Stimulated activated CD4-positive, alpha-beta T cell treated with anti-CD3 and anti-CD28 coated beads, Interleukin-1b, Interleukin-23, amount 100 ng/mL, for 4 hours (primary cell): Measurements from ENCODE around the gene SVEP1.

ENCODE experiments used
- DNase-seq, 2 donors: peaks; one replicate each; pipeline ENCODE4 v3.0.0-alpha.2; 2020; ENCODE audit warnings: low read depth in 2 of 2

Gene SVEP1

DNA sequence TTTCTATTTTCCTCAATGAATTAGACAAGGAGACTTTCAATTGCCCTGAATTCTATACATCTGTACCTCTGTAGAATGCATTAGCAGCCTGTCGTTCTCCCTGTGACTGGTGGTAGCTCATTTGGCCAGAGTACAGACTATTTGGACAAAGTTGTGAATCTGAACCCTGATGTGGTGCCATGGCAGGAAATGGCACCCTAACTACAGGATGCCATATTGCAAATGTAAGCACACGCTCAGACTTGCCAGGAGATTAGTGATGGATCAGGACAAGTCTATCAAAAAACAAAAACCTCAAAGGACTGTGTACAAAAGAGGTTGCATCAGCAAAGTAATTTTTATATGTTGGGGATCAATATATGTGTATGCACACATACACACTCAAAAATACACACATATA, 58.3 kb downstream of the SVEP1 start:
- no peak for DNase-seq

GRCh38 chr9:110520120-110520701, 59.3 kb downstream of the SVEP1 start:
- DNase-seq, result no peak

DNA sequence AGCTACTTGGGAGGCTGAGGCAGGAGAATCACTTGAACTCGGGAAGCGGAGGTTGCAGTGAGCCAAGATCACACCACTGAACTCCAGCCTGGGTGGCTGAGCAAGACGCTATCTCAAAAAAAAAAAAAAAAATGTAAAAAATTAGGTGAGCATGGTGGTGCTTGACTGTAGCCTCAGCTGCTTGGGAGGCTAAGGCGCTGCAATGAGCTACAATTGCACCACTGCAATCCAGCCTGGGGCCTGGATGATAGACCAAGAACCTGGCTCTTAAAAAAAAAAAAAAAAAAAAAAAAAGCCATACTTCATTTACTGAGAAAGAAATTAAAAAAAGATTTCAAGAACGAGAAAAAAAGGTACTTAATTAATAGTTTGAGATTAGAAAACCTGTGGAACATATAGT, 62.1 kb downstream of the SVEP1 start:
- DNase-seq, result no peak

- no peak for DNase-seq
Measured at GRCh38 chr9:110514897-110515296, 64.6 kb downstream of the SVEP1 start.

- no peak for DNase-seq
Measured at GRCh38 chr9:110512817-110513216, 66.7 kb downstream of the SVEP1 start.

GRCh38 chr9:110509792-110510191, 69.7 kb downstream of the SVEP1 start:
- no peak for DNase-seq

- no peak for DNase-seq
Measured at GRCh38 chr9:110502842-110503241, 76.7 kb downstream of the SVEP1 start.

DNA sequence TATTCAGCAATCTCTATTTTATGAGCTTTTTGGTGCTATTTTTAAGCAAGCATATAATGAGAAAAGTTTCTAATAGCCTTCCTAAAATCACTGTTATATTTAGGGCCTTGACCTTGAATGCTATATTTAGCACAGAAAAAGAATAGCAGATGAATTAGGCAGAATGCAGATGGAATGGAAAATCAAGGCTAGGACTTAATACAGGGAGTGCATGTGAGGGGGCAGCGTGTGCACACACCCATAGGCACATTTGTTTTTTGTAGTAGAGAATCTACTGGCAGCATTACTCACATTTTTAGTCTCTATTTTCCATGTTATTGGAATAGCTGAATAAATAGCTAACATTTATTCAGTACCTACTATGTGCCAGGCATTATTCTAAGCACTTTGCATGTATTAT, 79.9 kb downstream of the SVEP1 start:
- DNase-seq, result no peak

DNA sequence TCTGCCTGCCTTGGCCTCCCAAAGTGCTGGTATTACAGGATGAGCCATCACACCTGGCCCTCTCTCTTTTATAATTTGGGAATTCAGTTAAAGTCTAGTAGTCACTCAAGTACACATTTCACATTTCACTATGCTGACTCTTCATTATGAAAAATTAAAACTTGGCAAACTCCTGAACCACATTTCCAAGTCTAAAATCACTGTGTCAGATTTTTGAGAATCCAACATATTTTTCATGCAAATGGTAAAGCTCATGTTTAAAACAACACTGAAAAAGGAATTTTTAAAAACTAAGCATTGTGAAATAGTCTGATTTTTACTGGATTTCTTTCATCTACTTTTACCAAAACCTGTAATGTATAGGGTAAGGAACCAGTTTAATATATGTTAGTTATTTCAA, 92.3 kb downstream of the SVEP1 start:
- no peak for DNase-seq

DNA sequence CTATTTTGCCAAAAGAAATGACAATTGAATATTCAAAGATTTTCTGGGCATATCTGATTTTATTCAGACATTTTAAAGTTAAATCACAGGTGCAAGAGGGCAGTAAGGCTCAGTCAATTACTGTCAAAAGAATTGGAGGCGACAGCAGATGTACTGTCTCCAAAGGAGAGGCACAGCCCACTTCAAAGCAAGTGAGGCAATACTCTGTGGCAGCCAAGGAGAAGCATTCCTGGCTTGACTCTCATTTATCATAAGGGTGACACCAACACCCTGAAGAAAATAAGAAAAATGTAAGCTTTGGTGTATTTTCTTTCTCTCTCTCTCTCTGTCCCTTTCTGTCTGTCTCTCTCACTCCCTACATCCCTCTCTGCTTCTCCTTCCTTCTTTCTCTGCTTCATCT, 93.3 kb downstream of the SVEP1 start:
- no peak for DNase-seq

- no peak for DNase-seq
Measured at GRCh38 chr9:110479481-110479880, 100.1 kb downstream of the SVEP1 start.

DNA sequence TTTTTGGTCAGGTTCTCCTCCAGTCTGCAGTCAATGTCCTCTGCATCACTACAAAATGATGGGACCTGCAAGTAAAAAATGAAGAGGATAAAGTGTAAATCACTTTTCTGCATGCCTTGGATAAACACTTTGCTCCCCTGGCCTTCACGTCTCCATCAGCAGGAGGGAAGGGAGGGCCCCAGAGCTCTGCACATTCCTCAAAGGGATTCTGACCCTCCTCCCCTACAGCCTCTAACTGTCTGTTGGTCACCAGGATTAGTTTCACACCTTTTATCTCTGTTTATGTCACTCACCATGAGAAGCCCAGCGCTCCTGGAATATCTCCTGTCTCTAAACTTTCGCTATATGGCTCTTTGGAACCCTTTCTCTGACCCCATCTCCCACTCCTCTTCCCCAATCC, 103.3 kb downstream of the SVEP1 start:
- no peak for DNase-seq

DNA sequence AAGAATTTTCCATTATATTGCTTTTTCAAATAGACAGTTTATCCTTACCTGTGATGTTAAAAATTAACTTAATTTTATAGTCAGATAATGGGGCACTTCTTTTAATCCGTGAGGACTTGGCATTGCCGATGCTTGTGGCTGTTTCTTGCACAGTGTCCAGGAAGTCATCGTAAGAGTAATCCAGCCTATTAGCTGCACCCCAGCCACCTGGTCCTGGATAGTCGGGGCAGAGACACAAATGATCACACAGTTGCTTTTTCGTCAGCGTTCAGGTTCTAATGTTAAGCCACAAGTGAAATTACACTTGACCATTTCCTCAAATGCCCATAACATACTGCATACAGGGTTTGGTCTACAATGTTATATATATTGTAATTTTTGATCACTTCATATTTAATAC, 107.4 kb downstream of the SVEP1 start:
- DNase-seq, result no peak

DNA sequence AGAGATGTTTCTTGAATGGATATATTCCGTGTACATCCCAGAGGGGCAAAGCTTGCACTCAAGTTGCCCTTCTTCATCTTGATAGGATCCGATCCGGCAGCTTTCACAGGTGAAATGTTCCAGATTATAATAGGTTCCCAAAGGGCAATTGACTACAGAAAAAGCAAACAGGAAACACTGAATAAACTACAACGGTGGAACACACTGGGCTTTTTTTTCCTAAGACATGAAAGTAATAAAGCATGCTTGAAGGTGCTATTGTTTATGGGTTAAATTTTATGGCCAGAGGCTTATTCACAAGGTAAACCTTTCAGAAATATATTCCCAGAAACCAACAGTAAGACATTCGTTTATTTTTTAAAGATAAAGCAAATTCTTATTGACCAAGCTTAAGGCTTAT, 110.6 kb downstream of the SVEP1 start:
- no peak for DNase-seq

DNA sequence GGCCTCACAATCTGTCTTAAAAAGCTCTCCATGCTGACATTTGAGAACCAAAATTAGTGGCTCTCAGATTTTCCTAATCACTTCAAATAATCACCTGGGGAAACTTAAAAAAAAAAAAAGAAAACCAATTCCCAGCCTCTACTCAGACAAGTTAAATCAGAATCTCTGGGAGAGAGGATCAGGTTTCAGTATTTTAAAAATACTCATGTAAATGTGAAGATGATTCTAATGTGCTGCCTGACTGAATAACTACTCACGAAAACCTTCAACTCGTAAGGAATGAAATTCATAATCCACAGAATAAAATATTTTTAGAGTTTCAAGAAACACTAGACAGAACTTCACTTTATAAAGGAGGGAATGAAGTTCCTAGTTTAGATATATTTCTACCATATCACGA, 114.4 kb downstream of the SVEP1 start:
- DNase-seq, result no peak

GRCh38 chr9:110464321-110464720, 115.2 kb downstream of the SVEP1 start:
- no peak for DNase-seq

GRCh38 chr9:110463499-110463898, 116.0 kb downstream of the SVEP1 start:
- no peak for DNase-seq

- DNase-seq, result no peak
Measured at GRCh38 chr9:110457245-110457644, 122.3 kb downstream of the SVEP1 start.

DNA sequence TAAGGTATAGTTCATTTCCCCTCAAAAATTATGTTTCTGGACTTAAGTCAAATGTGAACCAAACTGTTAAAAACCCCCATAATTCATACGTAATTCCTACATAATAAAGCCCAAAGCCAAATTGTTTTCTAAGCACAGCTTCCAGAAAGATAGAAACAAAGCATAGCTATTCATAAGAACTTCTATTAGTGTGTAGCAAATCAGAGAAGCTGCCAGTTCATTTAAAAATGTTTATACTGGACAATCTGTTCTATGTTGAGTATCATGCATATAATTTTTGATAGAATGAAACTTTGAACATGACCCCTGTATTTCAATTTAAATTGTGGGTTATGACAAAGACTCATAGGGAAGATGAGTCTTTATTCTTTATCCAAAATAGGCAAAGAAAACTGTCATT, 122.9 kb downstream of the SVEP1 start:
- no peak for DNase-seq

GRCh38 chr9:110455860-110456259, 123.7 kb downstream of the SVEP1 start:
- DNase-seq, result no peak

DNA sequence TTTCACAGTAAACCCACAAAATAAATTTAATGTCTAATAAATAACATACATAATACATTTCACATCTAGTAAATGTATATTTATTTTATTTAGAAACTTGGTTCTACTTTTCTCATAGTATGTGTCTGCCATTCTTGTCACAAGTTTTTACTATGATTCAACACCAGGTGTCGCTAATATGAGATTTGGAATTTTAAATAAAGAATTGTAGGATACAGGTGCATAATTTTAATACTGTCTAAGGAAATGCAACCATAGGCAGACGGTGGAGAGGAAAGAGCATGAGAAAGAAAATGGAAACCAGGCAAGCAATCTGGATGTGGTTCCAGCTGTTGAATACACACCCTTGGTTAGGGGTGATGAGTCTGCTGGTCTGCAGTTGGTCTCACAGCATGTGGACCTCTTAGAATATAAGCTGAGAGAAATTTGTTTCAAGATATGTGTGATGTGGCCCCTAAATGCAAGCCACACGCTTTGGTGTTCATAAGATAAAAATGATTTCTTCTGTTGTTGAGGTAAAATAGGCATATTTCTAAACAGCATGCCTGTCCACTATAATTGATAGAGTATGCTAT, 127.2 kb downstream of the SVEP1 start:
- DNase-seq, result no peak

- DNase-seq, result no peak
Measured at GRCh38 chr9:110451726-110452125, 127.8 kb downstream of the SVEP1 start.

GRCh38 chr9:110447476-110447875, 132.1 kb downstream of the SVEP1 start:
- DNase-seq, result no peak

DNA sequence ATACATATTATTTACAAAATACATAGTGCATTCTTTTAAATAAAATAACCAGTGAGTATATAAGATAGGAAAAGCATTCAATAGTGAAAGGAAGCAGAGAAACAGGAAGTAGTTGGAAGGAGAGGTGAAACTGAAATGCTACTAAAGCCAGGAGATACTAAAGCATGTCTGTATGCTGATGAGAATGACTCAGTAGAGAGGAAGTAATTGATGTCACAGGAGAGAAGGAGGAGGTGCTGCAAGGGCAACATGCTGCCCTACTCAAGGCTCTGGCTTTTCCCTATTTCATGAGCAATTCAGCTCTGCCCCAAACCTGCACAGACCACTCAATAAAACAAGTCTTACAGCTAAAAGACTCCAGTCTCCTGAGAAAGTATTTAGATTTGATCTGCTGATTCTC, 133.4 kb downstream of the SVEP1 start:
- DNase-seq, result no peak
